GM19193 (cell line): Measurements from ENCODE around the gene PAH.

Experiments used
- POLR2A ChIP-seq: IDR thresholded peaks from 4 replicates; pipeline ENCODE4 v1.6.1; 2011; ENCODE audit not compliant: insufficient read depth, insufficient read length; ENCODE audit errors: extremely low read depth

PAH gene

GRCh38 chr12:102917026-102917787, at the start of gene PAH:
PAH (minus strand) TSS chr12:102917244; CDS start chr12:102917130, 114 bp downstream.
- TF ChIP-seq POLR2A = peak; percentile 17

GRCh38 chr12:102966200-102966863, 49.3 kb upstream of the PAH start:
- no peak for TF ChIP-seq POLR2A

GRCh38 chr12:102965281-102966155, 48.5 kb upstream of the PAH start:
- no peak for TF ChIP-seq POLR2A

DNA sequence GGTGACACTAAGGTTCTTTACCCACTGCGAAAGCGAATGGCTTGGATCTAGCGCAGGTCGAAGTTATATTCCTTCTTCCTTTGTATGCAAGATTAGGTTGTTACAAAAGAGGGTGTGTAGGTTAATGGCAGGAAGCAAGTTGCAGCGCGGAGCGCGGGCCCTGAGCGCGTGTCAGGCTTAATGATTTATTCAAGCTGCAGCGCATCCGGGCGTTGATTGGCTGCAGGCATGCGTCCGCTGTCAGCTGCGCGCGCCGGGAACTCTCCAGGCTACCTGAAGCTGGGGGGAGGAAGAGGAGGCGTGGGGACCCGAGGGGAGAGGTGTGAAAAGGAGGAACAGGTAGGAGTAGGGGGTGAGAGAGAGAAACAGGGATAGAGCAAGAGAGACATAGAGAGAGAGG, 47.8 kb upstream of the PAH start:
- no peak for TF ChIP-seq POLR2A

DNA sequence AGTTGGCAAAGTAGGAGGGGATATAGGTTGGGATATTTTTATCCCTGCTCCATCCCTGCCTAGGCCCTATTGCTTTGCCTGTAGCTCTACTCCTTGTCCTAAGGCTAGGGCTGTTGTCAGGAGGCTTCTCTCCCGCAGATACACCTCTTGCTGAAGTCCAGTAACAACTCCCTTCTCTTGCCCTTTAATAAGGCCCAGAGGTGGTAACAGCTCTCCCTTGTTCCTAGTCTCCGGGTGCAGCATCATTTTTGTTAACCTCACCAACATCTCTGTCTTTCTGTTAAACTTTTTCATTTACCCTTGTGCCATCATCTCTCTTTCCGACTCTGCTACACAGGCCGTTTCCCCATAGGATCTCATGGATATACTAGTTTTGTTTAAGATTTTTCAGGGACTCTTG, 46.8 kb upstream of the PAH start:
- TF ChIP-seq POLR2A = no peak

- TF ChIP-seq POLR2A = no peak
Measured at GRCh38 chr12:102962986-102963385, 45.9 kb upstream of the PAH start.

GRCh38 chr12:102962532-102962931, 45.5 kb upstream of the PAH start:
- TF ChIP-seq POLR2A = no peak

DNA sequence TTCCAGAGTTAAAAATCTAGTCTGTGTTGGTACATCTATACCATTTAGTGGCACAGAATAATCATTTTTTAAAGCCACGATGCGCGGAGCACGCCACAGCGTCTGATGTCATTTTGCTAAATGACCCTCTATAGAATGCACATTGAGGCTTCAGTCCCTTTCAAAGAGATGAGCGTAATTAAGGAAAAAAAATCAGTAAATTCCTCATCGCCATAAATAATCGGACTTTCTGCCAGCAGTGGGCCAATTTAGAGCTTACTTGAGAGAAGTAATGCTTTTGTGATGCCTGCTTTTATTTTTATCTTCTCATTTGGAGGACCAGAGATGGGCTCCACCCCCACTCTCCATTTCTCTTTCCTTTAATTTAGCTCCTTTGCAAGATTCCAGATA, 44.4 kb upstream of the PAH start:
- TF ChIP-seq POLR2A = no peak

GRCh38 chr12:102960766-102961465, 43.9 kb upstream of the PAH start:
- no peak for TF ChIP-seq POLR2A

GRCh38 chr12:102959391-102959790, 42.3 kb upstream of the PAH start:
- no peak for TF ChIP-seq POLR2A

GRCh38 chr12:102958830-102959176, 41.8 kb upstream of the PAH start:
- TF ChIP-seq POLR2A = no peak

GRCh38 chr12:102958073-102958829, 41.2 kb upstream of the PAH start:
- peak; percentile 10 for TF ChIP-seq POLR2A

GRCh38 chr12:102957339-102958050, 40.5 kb upstream of the PAH start, which contains the start of gene ASCL1:
ASCL1 (plus strand) TSS chr12:102957674; CDS start chr12:102958245, 571 bp downstream.
- TF ChIP-seq POLR2A = no peak
